Activated CD8-positive, alpha-beta T cell treated with anti-CD3 and anti-CD28 coated beads for 36 hours (primary cell): ENCODE results near the gene PTRH2. TPM values are rescaled to one million over a fixed set of nuclear protein-coding genes. Genes with fewer than 3 reads are reported as not detected.

Source experiments
- ATAC-seq: fragments of 200-7000 bp; cut with Tn5 transposase; one replicate; pipeline ENCODE4 v1.10.0; 2021; ENCODE audit warnings: mild to moderate bottlenecking, moderate library complexity
- CTCF ChIA-PET: fragments of 350-600 bp; sonication (Branson Sonifier 250); formaldehyde crosslinking; loops from one replicate; lab custom pipeline; 2021; ENCODE audit warnings: antibody characterized with exemption; lab: Charles Lee
- POLR2A ChIA-PET: fragments of 350-600 bp; sonication (Branson Sonifier 250); formaldehyde crosslinking; loops from one replicate; lab custom pipeline; 2021; ENCODE audit warnings: antibody characterized with exemption; lab: Charles Lee
- DNase-seq: peaks from one replicate; pipeline ENCODE4 v3.0.0-alpha.2; 2020
- H3K27ac Mint-ChIP-seq: one replicate; pipeline ENCODE4 v1.8.0; 2021; ENCODE audit warnings: mild to moderate bottlenecking, mixed read lengths
- H3K27me3 Mint-ChIP-seq: one replicate; pipeline ENCODE4 v1.8.0; 2021; ENCODE audit warnings: mixed read lengths
- H3K36me3 Mint-ChIP-seq: one replicate; pipeline ENCODE4 v1.8.0; 2021; ENCODE audit warnings: low read depth, mixed read lengths
- H3K4me1 Mint-ChIP-seq: one replicate; pipeline ENCODE4 v1.8.0; 2021; ENCODE audit warnings: low read depth, mixed read lengths
- H3K4me3 Mint-ChIP-seq: one replicate; pipeline ENCODE4 v1.8.0; 2021; ENCODE audit warnings: mild to moderate bottlenecking, moderate library complexity, mixed read lengths
- H3K9me3 Mint-ChIP-seq: one replicate; pipeline ENCODE4 v1.8.0; 2021; ENCODE audit warnings: mixed read lengths
- intact Hi-C: fragments of 100-400 bp; cut with micrococcal nuclease; formaldehyde crosslinking; loops from one replicate; pipeline ENCODE4 v1.10.0; 2022
- total RNA-seq, 2 experiments: library from RNA; stranded (reverse); gene quantifications; one replicate each; pipeline ENCODE4 v1.2.3, GENCODE V29; 2021
- TF ChIP-seq, protein P1 (sequence below): fragments of 200-600 bp; IDR thresholded peaks from one replicate; pipeline ENCODE4 v1.8.0; 2022; ENCODE audit warnings: antibody characterized with exemption, mild to moderate bottlenecking

The PTRH2 gene
- total RNA-seq, 2 experiments from 2014 or later, result 34.2 to 37.4 TPM

DNA sequence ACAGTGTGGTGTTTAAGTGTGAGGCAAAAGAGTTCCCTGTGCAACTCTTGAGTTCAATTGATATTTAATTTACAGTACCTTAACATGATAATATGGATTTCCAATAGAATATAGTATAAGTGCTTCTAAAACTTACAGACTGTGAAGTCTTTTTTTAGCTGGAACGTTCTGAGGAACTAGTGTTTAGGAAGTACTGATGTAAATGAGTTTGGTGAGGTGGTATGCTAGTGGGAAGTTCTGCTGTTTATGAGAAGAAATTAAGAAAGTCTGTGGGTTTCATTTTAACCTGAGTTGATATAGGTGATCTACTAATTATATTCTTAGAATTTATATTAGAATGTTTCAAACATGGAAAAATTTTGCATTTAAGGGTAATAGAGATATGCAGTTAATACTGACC, 32.0 kb downstream of the PTRH2 start:
- Mint-ChIP-seq H3K9me3 (no peaks in the 10 kb centered on the region), H3K27me3 (no peaks in the 10 kb centered on the region), H3K4me3 (no peak overlapping the region), H3K4me1 (peaks cover 13% of the 10 kb centered on the region), H3K27ac (peak overlapping the region; percentile 58), H3K36me3 (peaks cover 35% of the 10 kb centered on the region)
- ChIA-PET CTCF (interaction anchor here (0.8 to 1.2 kb wide), 3 partner anchors 10 to 268 kb away, joined by 3 read pairs; no protein-coding TSS in a partner anchor), POLR2A (interaction anchor here (0.7 to 1.3 kb wide), 3 partner anchors 9 to 366 kb away, joined by 3 to 6 read pairs (median 3); no protein-coding TSS in a partner anchor)
- ATAC-seq (no peak), DNase-seq (no peak)
- TF ChIP-seq, protein P1, sequence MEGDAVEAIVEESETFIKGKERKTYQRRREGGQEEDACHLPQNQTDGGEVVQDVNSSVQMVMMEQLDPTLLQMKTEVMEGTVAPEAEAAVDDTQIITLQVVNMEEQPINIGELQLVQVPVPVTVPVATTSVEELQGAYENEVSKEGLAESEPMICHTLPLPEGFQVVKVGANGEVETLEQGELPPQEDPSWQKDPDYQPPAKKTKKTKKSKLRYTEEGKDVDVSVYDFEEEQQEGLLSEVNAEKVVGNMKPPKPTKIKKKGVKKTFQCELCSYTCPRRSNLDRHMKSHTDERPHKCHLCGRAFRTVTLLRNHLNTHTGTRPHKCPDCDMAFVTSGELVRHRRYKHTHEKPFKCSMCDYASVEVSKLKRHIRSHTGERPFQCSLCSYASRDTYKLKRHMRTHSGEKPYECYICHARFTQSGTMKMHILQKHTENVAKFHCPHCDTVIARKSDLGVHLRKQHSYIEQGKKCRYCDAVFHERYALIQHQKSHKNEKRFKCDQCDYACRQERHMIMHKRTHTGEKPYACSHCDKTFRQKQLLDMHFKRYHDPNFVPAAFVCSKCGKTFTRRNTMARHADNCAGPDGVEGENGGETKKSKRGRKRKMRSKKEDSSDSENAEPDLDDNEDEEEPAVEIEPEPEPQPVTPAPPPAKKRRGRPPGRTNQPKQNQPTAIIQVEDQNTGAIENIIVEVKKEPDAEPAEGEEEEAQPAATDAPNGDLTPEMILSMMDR, result no peak
- intact Hi-C loops, result no loop called here

DNA sequence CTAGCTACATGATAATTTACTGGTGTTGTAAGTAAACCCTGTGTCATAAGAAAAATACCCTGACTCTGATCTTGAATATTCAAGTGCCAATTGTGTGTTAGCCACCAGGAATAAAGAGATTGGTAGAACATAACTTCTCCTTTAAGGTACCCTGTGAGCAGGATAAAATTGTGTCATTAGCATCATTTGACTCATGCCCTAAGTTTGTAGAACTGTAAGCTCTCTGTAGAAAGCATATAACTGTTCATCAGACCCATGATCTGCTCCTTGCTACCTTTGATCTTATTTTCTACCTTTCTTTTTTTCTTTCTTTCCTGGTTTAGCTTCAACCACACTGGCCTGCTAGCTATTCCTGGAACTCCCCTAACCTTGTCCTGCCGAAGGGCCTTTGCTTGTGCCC, 35.8 kb downstream of the PTRH2 start:
- no peaks in the 10 kb centered on the region for H3K9me3 Mint-ChIP-seq
- H3K36me3 Mint-ChIP-seq, result peaks cover 38% of the 10 kb centered on the region
- H3K4me3 Mint-ChIP-seq, result no peak overlapping the region
- H3K4me1 Mint-ChIP-seq, result peaks cover 33% of the 10 kb centered on the region
- ATAC-seq (no peak), DNase-seq (no peak)
- ChIA-PET POLR2A (interaction anchor here (0.6 to 1.3 kb wide), 3 partner anchors 10 to 51 kb away, joined by 3 to 5 read pairs (median 3); no protein-coding TSS in a partner anchor), CTCF (interaction anchor here (1.0 to 2.0 kb wide), 4 partner anchors 11 to 188 kb away, joined by 3 to 9 read pairs (median 3); no protein-coding TSS in a partner anchor)
- no peaks in the 10 kb centered on the region for H3K27me3 Mint-ChIP-seq
- peak overlapping the region; percentile 53 for H3K27ac Mint-ChIP-seq
- intact Hi-C loops, result no loop called here
- TF ChIP-seq, protein P1, result no peak

DNA sequence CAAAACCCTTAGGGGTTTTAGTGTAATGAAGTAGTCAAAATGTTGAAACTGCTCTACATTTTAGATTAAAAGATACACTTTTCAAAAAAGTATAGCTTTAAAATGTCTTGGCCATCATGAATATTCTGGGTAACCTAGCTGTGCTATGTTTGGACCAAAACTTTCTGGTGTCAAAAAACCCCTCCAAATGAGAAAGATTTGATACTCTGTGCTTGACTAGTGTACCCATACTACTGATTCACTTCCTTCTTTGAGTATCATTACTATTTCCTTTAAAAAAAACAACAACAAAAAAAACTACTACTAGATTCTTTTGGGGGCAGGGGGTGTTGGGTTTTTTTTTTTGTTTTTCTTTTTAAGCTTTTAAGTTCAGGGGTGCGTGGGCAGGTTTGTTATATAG, 37.3 kb downstream of the PTRH2 start:
- DNase-seq, result no peak
- H3K4me3 Mint-ChIP-seq, result no peak overlapping the region
- no peak for ATAC-seq
- H3K36me3 Mint-ChIP-seq, result peaks cover 37% of the 10 kb centered on the region
- H3K27ac Mint-ChIP-seq, result peak overlapping the region; percentile 78
- H3K9me3 Mint-ChIP-seq, result no peaks in the 10 kb centered on the region
- ChIA-PET CTCF (interaction anchor here (0.6 to 2.0 kb wide), 4 partner anchors 12 to 654 kb away, joined by 3 to 9 read pairs (median 4); no protein-coding TSS in a partner anchor), POLR2A (no interaction called here)
- intact Hi-C loops, result loop anchor here (5.0 kb wide), 1 partner anchor 32 kb away; no protein-coding TSS in a partner anchor
- TF ChIP-seq, protein P1, result no peak
- H3K4me1 Mint-ChIP-seq, result peaks cover 31% of the 10 kb centered on the region
- no peaks in the 10 kb centered on the region for H3K27me3 Mint-ChIP-seq

DNA sequence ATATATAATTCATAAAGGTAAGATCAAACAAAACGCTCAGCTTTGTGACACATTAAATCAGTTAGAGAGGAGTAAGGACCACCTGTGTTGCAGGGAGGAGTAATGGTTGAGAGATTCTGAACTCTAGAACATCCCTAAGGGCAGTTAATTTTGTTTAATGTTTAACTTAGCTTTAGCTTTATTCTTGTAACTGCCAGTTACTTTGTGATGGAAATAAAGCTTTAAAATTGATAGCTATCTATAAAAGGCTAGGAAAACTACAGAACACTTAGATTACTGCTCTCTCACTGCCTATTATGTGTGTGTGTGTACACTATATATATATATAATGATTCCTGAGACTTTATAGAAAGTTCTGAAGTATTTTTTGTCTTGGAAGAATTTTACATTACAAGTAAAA, 37.8 kb downstream of the PTRH2 start:
- TF ChIP-seq, protein P1, result no peak
- ChIA-PET POLR2A (no interaction called here), CTCF (interaction anchor here (0.6 to 2.0 kb wide), 3 partner anchors 13 to 655 kb away, joined by 3 to 9 read pairs (median 3); no protein-coding TSS in a partner anchor)
- H3K27me3 Mint-ChIP-seq, result no peaks in the 10 kb centered on the region
- H3K36me3 Mint-ChIP-seq, result peaks cover 39% of the 10 kb centered on the region
- no peak for ATAC-seq
- peaks cover 31% of the 10 kb centered on the region for H3K4me1 Mint-ChIP-seq
- H3K9me3 Mint-ChIP-seq, result no peaks in the 10 kb centered on the region
- intact Hi-C loops, result loop anchor here (5.0 kb wide), 1 partner anchor 33 kb away; no protein-coding TSS in a partner anchor
- no peak for DNase-seq
- no peak overlapping the region for H3K4me3 Mint-ChIP-seq
- peak overlapping the region; percentile 78 for H3K27ac Mint-ChIP-seq

DNA sequence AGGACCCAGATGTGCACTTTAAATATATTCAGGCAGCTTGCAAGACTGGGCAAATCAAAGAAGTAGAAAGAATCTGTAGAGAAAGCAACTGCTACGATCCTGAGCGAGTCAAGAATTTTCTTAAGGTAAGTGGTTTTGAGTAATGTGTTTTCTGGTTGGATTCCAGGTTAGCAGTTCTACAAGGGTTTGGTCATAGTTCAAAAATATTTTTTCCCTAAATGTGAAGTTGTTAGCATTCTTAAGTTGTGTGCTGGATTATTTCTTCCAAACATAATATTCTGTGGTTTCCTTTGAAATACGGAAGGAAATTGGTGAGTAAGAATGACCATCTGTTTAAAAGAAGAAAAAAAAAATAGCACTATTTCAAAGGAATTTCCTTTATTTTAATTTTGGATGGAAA, 38.4 kb downstream of the PTRH2 start:
- POLR2A ChIA-PET, result interaction anchor here (0.9 kb wide), 1 partner anchor 14 kb away, joined by 4 read pairs; no protein-coding TSS in a partner anchor
- Mint-ChIP-seq H3K27ac (peak overlapping the region; percentile 57), H3K4me3 (no peak overlapping the region), H3K27me3 (no peaks in the 10 kb centered on the region), H3K9me3 (no peaks in the 10 kb centered on the region), H3K4me1 (peaks cover 31% of the 10 kb centered on the region), H3K36me3 (peaks cover 42% of the 10 kb centered on the region)
- CTCF ChIA-PET, result interaction anchor here (0.7 kb wide), 1 partner anchor 656 kb away, joined by 3 read pairs; no protein-coding TSS in a partner anchor
- TF ChIP-seq, protein P1, result no peak
- DNase-seq (no peak), ATAC-seq (no peak)
- intact Hi-C loops, result loop anchor here (5.0 kb wide), 1 partner anchor 33 kb away; no protein-coding TSS in a partner anchor
